HCT116 (cell line): ENCODE data around the gene BTBD2. TPM values are rescaled to one million over a fixed set of nuclear protein-coding genes. Genes with fewer than 3 reads are reported as not detected.

Source experiments
- ATAC-seq: fragments of 200-7000 bp; cut with Tn5 transposase; 2 replicates; pipeline ENCODE4 v1.9.1; 2020; ENCODE audit warnings: mild to moderate bottlenecking, moderate library complexity
- BruUV-seq: library from RNA; stranded (reverse); fragments of 400-500 nt; replicated peaks from 2 replicates; lab custom pipeline; 2021; lab: Mats Ljungman, UMichigan
- CTCF ChIA-PET: fragments of 300-600 bp; sonication (Branson Sonifier 250); formaldehyde crosslinking; loops from one replicate; lab custom pipeline; 2021; ENCODE audit warnings: antibody characterized with exemption; lab: Charles Lee
- POLR2A ChIA-PET: fragments of 300-600, 350-600 bp; sonication (Branson Sonifier 250); formaldehyde crosslinking; loops from one replicate; lab custom pipeline; 2021; ENCODE audit warnings: antibody characterized with exemption; lab: Charles Lee
- RAD21 ChIA-PET, 2 experiments: fragments of 300-600 bp; sonication (Branson Sonifier 250); formaldehyde crosslinking; loops; one replicate each; lab custom pipeline; 2023; ENCODE audit warnings: low total read pairs in 2 of 2; ENCODE audit not compliant: uncharacterized antibody in 2 of 2, unreplicated experiment in 2 of 2, low non-redundant PET in 1 of 2; lab: Charles Lee
- DNase-seq: peaks from one replicate; pipeline ENCODE4 v3.0.0-alpha.2; 2010; ENCODE audit warnings: low read depth, low spot score
- H2AFZ ChIP-seq: fragments of 200-600 bp; shearing (Covaris generic), sonication (generic); 2 replicates; pipeline ENCODE4 v1.6.1; 2017; ENCODE audit warnings: low read depth, mixed run types, mixed read lengths, antibody characterized with exemption, low read length; ENCODE audit not compliant: poor library complexity, severe bottlenecking
- H3K27ac ChIP-seq: 2 replicates; pipeline ENCODE4 v1.5.1; 2012; ENCODE audit warnings: low read depth, low read length
- H3K27me3 ChIP-seq: fragments of 200-600 bp; sonication (generic); 2 replicates; pipeline ENCODE4 v1.6.1; 2016; ENCODE audit warnings: mixed run types, low read length, mixed read lengths; ENCODE audit not compliant: insufficient read depth
- H3K36me3 ChIP-seq, 2 experiments: fragments of 200-500 bp in 1 of 2; fragments of 200-600 bp in 1 of 2; sonication (Bioruptor generic) in 1 of 2; sonication (generic) in 1 of 2; 2 replicates each; pipeline versions ENCODE4 v1.5.1 to v1.6.1; 2014 to 2016; ENCODE audit warnings: low read length in 2 of 2, inconsistent platforms in 1 of 2, mixed read lengths in 1 of 2, mixed run types in 1 of 2; ENCODE audit not compliant: insufficient read depth in 2 of 2, control insufficient read depth in 1 of 2
- H3K4me1 ChIP-seq, 2 experiments: fragments of 200-600 bp in 1 of 2; sonication (generic) in 1 of 2; 2 replicates each; pipeline versions ENCODE4 v1.5.1 to v1.6.1; 2012 to 2017; ENCODE audit warnings: low read length in 2 of 2, inconsistent platforms in 1 of 2, mild to moderate bottlenecking in 1 of 2, mixed read lengths in 1 of 2, mixed run types in 1 of 2, moderate library complexity in 1 of 2; ENCODE audit not compliant: insufficient read depth in 2 of 2, control insufficient read depth in 1 of 2
- H3K4me2 ChIP-seq: fragments of 200-600 bp; sonication (generic); 2 replicates; pipeline ENCODE4 v1.6.1; 2017; ENCODE audit warnings: mixed run types, low read length, mixed read lengths
- H3K4me3 ChIP-seq, 2 experiments: fragments of 200-600 bp in 1 of 2; sonication (generic) in 1 of 2; replicated peaks in 1 of 2; 2 replicates each; pipeline ENCODE4 v1.5.1; 2011 to 2016; ENCODE audit warnings: low read length in 2 of 2, control low read depth in 1 of 2, low read depth in 1 of 2, mild to moderate bottlenecking in 1 of 2, mixed read lengths in 1 of 2, mixed run types in 1 of 2
- H3K79me2 ChIP-seq: fragments of 200-600 bp; sonication (generic); 2 replicates; pipeline ENCODE4 v1.6.1; 2017; ENCODE audit warnings: mild to moderate bottlenecking, mixed run types, low read length, moderate library complexity, mixed read lengths; ENCODE audit not compliant: insufficient read depth
- H3K9ac ChIP-seq: fragments of 200-600 bp; sonication (generic); 2 replicates; pipeline ENCODE4 v1.6.1; 2016; ENCODE audit warnings: low read length, mixed read lengths
- H3K9me2 ChIP-seq: fragments of 200-600 bp; sonication (generic), shearing (Covaris generic); 2 replicates; pipeline ENCODE4 v1.6.1; 2017; ENCODE audit warnings: mixed run types, mild to moderate bottlenecking, moderate library complexity; ENCODE audit not compliant: insufficient read depth
- H3K9me3 ChIP-seq, 2 experiments: fragments of 200-500 bp in 1 of 2; fragments of 200-600 bp in 1 of 2; sonication (Bioruptor generic) in 1 of 2; sonication (generic) in 1 of 2; 2 replicates each; pipeline ENCODE4 v1.6.1; 2014 to 2017; ENCODE audit warnings: low read length in 2 of 2, mixed read lengths in 2 of 2, inconsistent platforms in 1 of 2, low read depth in 1 of 2, mild to moderate bottlenecking in 1 of 2, mixed run types in 1 of 2, moderate library complexity in 1 of 2; ENCODE audit not compliant: control insufficient read depth in 1 of 2, insufficient read depth in 1 of 2
- H4K20me1 ChIP-seq: fragments of 200-600 bp; sonication (generic), shearing (Covaris generic); 2 replicates; pipeline ENCODE4 v1.6.1; 2017; ENCODE audit warnings: mixed run types, mild to moderate bottlenecking, moderate library complexity; ENCODE audit not compliant: insufficient read depth
- ATF3 ChIP-seq: IDR thresholded peaks from 2 replicates; pipeline ENCODE4 v1.6.1; 2012
- CEBPB ChIP-seq: IDR thresholded peaks from 2 replicates; pipeline ENCODE4 v1.6.1; 2012; ENCODE audit warnings: low read depth
- EGR1 ChIP-seq: IDR thresholded peaks from 2 replicates; pipeline ENCODE4 v1.6.1; 2012; ENCODE audit warnings: low read depth
- EZH2 ChIP-seq: fragments of 200-600 bp; sonication (generic); IDR thresholded peaks from 2 replicates; pipeline ENCODE4 v1.6.1; 2017; ENCODE audit warnings: antibody characterized with exemption, mixed run types
- FOSL1 ChIP-seq: IDR thresholded peaks from 2 replicates; pipeline ENCODE4 v1.6.1; 2012; ENCODE audit warnings: low read depth
- JUND ChIP-seq: IDR thresholded peaks from 2 replicates; pipeline ENCODE4 v1.6.1; 2012
- POLR2A ChIP-seq: IDR thresholded peaks from 2 replicates; pipeline ENCODE4 v1.7.0; 2011; ENCODE audit warnings: borderline replicate concordance; ENCODE audit not compliant: insufficient read depth, insufficient read length; ENCODE audit errors: extremely low read depth
- POLR2AphosphoS5 ChIP-seq: IDR thresholded peaks from 2 replicates; pipeline ENCODE4 v1.6.1; 2011; ENCODE audit warnings: mild to moderate bottlenecking, low read depth, low read length, moderate library complexity
- RAD21 ChIP-seq: IDR thresholded peaks from 2 replicates; pipeline ENCODE4 v1.6.1; 2012; ENCODE audit warnings: low read depth, mild to moderate bottlenecking
- REST ChIP-seq: IDR thresholded peaks from 2 replicates; pipeline ENCODE4 v1.6.1; 2012; ENCODE audit warnings: low read depth
- SIN3A ChIP-seq: IDR thresholded peaks from 2 replicates; pipeline ENCODE4 v1.6.1; 2012; ENCODE audit warnings: low read depth
- SP1 ChIP-seq: IDR thresholded peaks from 2 replicates; pipeline ENCODE4 v1.6.1; 2012; ENCODE audit warnings: low read depth
- TCF7L2 ChIP-seq: IDR thresholded peaks from 2 replicates; pipeline ENCODE4 v1.7.0; 2011; ENCODE audit warnings: borderline replicate concordance, inconsistent platforms; ENCODE audit not compliant: insufficient read depth, insufficient read length; ENCODE audit errors: extremely low read depth
- YY1 ChIP-seq: IDR thresholded peaks from 2 replicates; pipeline ENCODE4 v1.6.1; 2011; ENCODE audit warnings: low read length, low read depth, moderate library complexity, mild to moderate bottlenecking; ENCODE audit not compliant: insufficient replicate concordance; ENCODE audit errors: extremely low read depth
- ZFX ChIP-seq: fragments of 450-650 bp; IDR thresholded peaks from 2 replicates; pipeline ENCODE4 v1.6.1; 2017
- ZNF274 ChIP-seq: fragments of 200-500 bp; sonication (Bioruptor generic); IDR thresholded peaks from 2 replicates; pipeline ENCODE4 v1.6.1; 2014; ENCODE audit warnings: mild to moderate bottlenecking, low read depth, low read length, inconsistent platforms
- intact Hi-C: fragments of 100-400 bp; cut with micrococcal nuclease; formaldehyde crosslinking; loops from 2 replicates; pipeline ENCODE4 v1.10.0; 2022
- total RNA-seq: library from RNA; stranded (reverse); gene quantifications from one replicate; pipeline ENCODE4 v1.2.1, GENCODE V29; 2021; ENCODE audit not compliant: unreplicated experiment
- TF ChIP-seq, protein P1 (sequence below): IDR thresholded peaks from 2 replicates; pipeline ENCODE4 v1.6.1; 2011; ENCODE audit warnings: mild to moderate bottlenecking, low read length, moderate library complexity; ENCODE audit not compliant: insufficient replicate concordance; ENCODE audit errors: extremely low read depth
- TF ChIP-seq, protein P2 (sequence below), 3 experiments: fragments of 200-600 bp in 1 of 3; sonication (generic) in 1 of 3; IDR thresholded peaks in 2 of 3; conservative IDR thresholded peaks in 1 of 3; 2 replicates each; pipeline ENCODE4 v1.5.1; 2012 to 2017; ENCODE audit warnings: low read depth in 2 of 3, low read length in 2 of 3, antibody characterized with exemption in 1 of 3, borderline replicate concordance in 1 of 3, control low read depth in 1 of 3, mild to moderate bottlenecking in 1 of 3, mixed read lengths in 1 of 3, mixed run types in 1 of 3, moderate library complexity in 1 of 3; ENCODE audit not compliant: insufficient read depth in 1 of 3

The BTBD2 gene
- total RNA-seq, 1 experiment from 2014 or later: 112 TPM

DNA sequence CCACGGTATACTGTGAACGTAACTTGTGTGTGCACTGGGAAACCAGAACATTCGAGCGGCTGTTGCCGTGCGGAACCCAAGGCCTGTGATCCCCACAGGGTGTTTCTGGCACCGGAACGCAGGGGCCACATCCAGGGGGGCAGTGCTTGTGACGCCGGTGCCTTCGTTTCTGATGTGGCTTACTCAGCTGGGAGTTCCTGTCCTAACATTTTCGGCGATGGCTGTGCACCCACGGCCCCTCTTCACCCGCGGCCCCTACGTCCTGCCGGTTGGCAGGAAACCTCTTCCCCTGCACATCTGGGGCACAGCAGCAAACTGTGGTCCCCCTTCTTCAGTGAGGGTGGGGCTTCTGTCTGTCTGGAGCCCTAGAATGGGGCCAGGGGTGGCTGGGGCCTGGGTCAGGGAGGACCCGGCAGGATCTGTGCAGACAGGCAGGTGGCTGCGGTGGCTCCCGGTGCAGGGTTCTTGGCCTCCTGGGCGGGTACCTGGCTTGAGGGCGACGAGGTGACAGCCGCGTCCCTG, 48.4 kb downstream of the BTBD2 start:
- no peaks in the 10 kb centered on the region for H3K4me1 ChIP-seq
- BruUV-seq: no TSS peak
- H3K27me3 ChIP-seq: no peaks in the 10 kb centered on the region
- H2AFZ ChIP-seq: no peak overlapping the region
- DNase-seq: no peak
- no peak overlapping the region for H3K27ac ChIP-seq
- H3K9ac ChIP-seq: no peak overlapping the region
- no peak overlapping the region for H3K4me3 ChIP-seq
- H3K4me2 ChIP-seq: no peak overlapping the region
- CTCF ChIA-PET: no interaction called here
- no peaks in the 10 kb centered on the region for H3K9me3 ChIP-seq
- POLR2A ChIA-PET: no interaction called here
- intact Hi-C loops: no loop called here
- no peaks in the 10 kb centered on the region for H3K9me2 ChIP-seq
- ATAC-seq: no peak
- TF ChIP-seq TCF7L2: no peak
- no peak for TF ChIP-seq SIN3A
- no peak for TF ChIP-seq REST
- TF ChIP-seq RAD21: no peak
- no peak for TF ChIP-seq EGR1
- TF ChIP-seq ATF3: no peak
- TF ChIP-seq FOSL1: no peak
- no peak for TF ChIP-seq JUND
- no peak for TF ChIP-seq SP1
- TF ChIP-seq, protein P1, sequence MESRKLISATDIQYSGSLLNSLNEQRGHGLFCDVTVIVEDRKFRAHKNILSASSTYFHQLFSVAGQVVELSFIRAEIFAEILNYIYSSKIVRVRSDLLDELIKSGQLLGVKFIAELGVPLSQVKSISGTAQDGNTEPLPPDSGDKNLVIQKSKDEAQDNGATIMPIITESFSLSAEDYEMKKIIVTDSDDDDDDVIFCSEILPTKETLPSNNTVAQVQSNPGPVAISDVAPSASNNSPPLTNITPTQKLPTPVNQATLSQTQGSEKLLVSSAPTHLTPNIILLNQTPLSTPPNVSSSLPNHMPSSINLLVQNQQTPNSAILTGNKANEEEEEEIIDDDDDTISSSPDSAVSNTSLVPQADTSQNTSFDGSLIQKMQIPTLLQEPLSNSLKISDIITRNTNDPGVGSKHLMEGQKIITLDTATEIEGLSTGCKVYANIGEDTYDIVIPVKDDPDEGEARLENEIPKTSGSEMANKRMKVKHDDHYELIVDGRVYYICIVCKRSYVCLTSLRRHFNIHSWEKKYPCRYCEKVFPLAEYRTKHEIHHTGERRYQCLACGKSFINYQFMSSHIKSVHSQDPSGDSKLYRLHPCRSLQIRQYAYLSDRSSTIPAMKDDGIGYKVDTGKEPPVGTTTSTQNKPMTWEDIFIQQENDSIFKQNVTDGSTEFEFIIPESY: no peak
- TF ChIP-seq POLR2A: no peak
- no peak for TF ChIP-seq POLR2AphosphoS5
- TF ChIP-seq, protein P2, sequence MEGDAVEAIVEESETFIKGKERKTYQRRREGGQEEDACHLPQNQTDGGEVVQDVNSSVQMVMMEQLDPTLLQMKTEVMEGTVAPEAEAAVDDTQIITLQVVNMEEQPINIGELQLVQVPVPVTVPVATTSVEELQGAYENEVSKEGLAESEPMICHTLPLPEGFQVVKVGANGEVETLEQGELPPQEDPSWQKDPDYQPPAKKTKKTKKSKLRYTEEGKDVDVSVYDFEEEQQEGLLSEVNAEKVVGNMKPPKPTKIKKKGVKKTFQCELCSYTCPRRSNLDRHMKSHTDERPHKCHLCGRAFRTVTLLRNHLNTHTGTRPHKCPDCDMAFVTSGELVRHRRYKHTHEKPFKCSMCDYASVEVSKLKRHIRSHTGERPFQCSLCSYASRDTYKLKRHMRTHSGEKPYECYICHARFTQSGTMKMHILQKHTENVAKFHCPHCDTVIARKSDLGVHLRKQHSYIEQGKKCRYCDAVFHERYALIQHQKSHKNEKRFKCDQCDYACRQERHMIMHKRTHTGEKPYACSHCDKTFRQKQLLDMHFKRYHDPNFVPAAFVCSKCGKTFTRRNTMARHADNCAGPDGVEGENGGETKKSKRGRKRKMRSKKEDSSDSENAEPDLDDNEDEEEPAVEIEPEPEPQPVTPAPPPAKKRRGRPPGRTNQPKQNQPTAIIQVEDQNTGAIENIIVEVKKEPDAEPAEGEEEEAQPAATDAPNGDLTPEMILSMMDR (IDR thresholded peaks at IDR 0.05 in 2 of 3, conservative IDR thresholded peaks at IDR 0.05 in 1 of 3; ENCODE audit: borderline replicate concordance in 1 of 3, insufficient read depth in 1 of 3, low read depth in 2 of 3, low read length in 2 of 3): no peak
- TF ChIP-seq ZFX: no peak
- TF ChIP-seq CEBPB: no peak
- TF ChIP-seq YY1: no peak
- no peak for TF ChIP-seq ZNF274
- TF ChIP-seq EZH2: no peak
- H3K36me3 ChIP-seq: peaks cover 0 to 3% of the 10 kb centered on the region in 2 experiments; a peak in 3 of 4 replicates
- RAD21 ChIA-PET: no interaction called here
- peaks cover 62% of the 10 kb centered on the region for H3K79me2 ChIP-seq
- H4K20me1 ChIP-seq: no peaks in the 10 kb centered on the region
